Keratinocyte (primary cell): ENCODE measurements around the gene FBN1.

Experiments used
- CTCF ChIP-seq, 3 experiments: IDR thresholded peaks in 1 of 3; conservative IDR thresholded peaks in 1 of 3; optimal IDR thresholded peaks in 1 of 3; 2 replicates in 2 of 3; 3 replicates in 1 of 3; pipeline versions ENCODE3 to v1.5.1; 2011; ENCODE audit warnings: low read length in 3 of 3, mild to moderate bottlenecking in 3 of 3, moderate library complexity in 2 of 3, control low read depth in 1 of 3, inconsistent platforms in 1 of 3; ENCODE audit not compliant: insufficient read depth in 2 of 3; ENCODE audit errors: extremely low read depth in 1 of 3
- EZH2 ChIP-seq: IDR thresholded peaks from one replicate; pipeline ENCODE4 v1.6.1; 2012; ENCODE audit warnings: inconsistent platforms, mild to moderate bottlenecking, low read length, moderate library complexity

GRCh38 chr15:48447058-48447457 is 198.5 kb downstream of the FBN1 start:
- no peak for TF ChIP-seq CTCF (optimal IDR thresholded peaks at IDR 0.05 in 1 of 3, IDR thresholded peaks at IDR 0.05 in 1 of 3, conservative IDR thresholded peaks at IDR 0.05 in 1 of 3; ENCODE audit: extremely low read depth in 1 of 3, insufficient read depth in 2 of 3, low read length in 3 of 3)
- TF ChIP-seq EZH2: no peak
